AG10803 (cell line): ENCODE data around the gene GNRH2.

Source experiments
- DNase-seq: peaks from one replicate; pipeline ENCODE4 v3.0.0; 2010; ENCODE audit warnings: low read depth
- H3K4me3 ChIP-seq: 2 replicates; pipeline ENCODE4 v1.5.1; 2011; ENCODE audit warnings: mild to moderate bottlenecking, low read length, control low read depth
- TF ChIP-seq, protein P1 (sequence below): conservative IDR thresholded peaks from 2 replicates; pipeline ENCODE4 v1.5.1; 2011; ENCODE audit warnings: mild to moderate bottlenecking, low read length, control low read depth, inconsistent platforms

GNRH2 gene

DNA sequence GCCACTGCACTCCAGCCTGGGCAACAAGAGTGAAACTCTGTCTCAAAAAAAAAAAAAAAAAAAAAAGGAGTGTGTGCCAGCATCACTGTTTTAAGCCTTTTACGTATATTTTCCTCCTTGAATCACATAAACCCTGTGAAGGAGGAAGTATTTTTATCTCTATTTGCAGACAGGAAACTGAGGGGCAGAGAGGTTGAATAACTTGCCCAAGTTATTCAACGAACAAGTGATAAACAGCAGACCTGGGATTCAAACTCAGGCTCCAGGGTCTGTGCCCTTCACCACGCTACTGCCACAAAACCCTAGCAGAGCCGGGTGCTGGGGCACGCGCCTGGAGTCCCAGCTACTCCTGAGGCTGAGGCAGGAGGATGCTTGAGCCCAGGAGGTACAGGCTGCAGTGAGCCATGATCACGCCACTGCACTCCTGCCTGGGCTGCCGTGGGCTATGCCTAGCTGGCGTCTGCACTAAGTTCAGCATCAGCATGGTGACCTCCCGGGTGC is 50.5 kb downstream of the GNRH2 start:
- DNase-seq: no peak
- TF ChIP-seq, protein P1, sequence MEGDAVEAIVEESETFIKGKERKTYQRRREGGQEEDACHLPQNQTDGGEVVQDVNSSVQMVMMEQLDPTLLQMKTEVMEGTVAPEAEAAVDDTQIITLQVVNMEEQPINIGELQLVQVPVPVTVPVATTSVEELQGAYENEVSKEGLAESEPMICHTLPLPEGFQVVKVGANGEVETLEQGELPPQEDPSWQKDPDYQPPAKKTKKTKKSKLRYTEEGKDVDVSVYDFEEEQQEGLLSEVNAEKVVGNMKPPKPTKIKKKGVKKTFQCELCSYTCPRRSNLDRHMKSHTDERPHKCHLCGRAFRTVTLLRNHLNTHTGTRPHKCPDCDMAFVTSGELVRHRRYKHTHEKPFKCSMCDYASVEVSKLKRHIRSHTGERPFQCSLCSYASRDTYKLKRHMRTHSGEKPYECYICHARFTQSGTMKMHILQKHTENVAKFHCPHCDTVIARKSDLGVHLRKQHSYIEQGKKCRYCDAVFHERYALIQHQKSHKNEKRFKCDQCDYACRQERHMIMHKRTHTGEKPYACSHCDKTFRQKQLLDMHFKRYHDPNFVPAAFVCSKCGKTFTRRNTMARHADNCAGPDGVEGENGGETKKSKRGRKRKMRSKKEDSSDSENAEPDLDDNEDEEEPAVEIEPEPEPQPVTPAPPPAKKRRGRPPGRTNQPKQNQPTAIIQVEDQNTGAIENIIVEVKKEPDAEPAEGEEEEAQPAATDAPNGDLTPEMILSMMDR: no peak
- H3K4me3 ChIP-seq: no peak overlapping the region

DNA sequence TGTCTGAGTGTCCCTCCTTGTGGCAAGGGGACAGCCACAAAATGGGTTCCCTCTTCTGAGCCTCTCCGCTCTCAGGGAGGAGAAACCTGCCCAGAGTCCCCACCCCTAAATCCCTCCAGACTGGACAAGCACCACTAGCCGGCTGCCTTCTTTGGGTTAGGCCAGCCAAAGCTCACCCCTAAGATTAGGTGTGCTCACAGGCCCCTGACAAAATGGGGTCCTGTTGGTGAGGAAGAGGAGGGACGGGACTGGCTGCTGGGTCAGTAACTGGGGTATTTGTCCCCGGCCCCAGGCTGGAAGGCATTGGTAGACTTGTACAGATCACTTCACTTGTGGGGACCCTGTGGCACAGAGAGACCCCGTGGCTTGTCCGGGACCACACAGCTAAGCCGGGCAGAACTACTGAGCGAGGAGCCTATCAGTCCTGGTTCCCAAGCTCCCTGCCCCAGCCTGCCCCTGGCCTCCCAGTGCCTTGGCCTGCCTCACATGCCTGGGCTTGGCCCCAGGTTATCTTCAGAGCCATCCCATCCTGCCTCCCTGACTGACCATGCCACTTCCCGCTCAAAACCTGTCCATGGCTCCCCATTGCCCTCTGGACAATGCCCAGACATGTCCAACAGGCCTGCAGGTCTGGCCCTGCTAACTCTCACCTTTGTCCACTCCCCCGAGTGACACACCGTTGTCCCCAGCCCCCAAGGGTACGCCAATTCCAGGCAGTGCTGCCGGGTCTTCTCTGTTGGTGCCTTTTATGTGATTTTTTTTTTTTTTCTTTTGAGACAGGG is 51.6 kb downstream of the GNRH2 start:
- TF ChIP-seq, protein P1: no peak
- no peak for DNase-seq
- no peak overlapping the region for H3K4me3 ChIP-seq
